GM19463 (cell line): ENCODE data around the gene RPS6KA5.
"Not testable (repeated sequence)": the region's sequence is repeated elsewhere in the genome, so short reads cannot be mapped to it uniquely, and the experiment has no call there.

ENCODE experiments used
- ATAC-seq: cut with Tn5 transposase; IDR thresholded peaks from one replicate; pipeline ENCODE4 v1.9.1; 2021; ENCODE audit warnings: mild to moderate bottlenecking, moderate library complexity; ENCODE audit not compliant: unreplicated experiment

Gene RPS6KA5

GRCh38 chr14:90943367-90943766, 117.1 kb downstream of the RPS6KA5 start:
- no peak for ATAC-seq

- no peak for ATAC-seq
Measured at GRCh38 chr14:90942511-90942910, 117.9 kb downstream of the RPS6KA5 start.

GRCh38 chr14:90941706-90942105, 118.7 kb downstream of the RPS6KA5 start:
- ATAC-seq, result no peak

GRCh38 chr14:90940318-90940962, 120.0 kb downstream of the RPS6KA5 start:
- no peak for ATAC-seq

- ATAC-seq, result not testable (repeated sequence)
Measured at GRCh38 chr14:90939252-90939795, 121.1 kb downstream of the RPS6KA5 start.

- no peak for ATAC-seq
Measured at GRCh38 chr14:90938615-90939014, 121.8 kb downstream of the RPS6KA5 start.

GRCh38 chr14:90936757-90937440, 123.5 kb downstream of the RPS6KA5 start:
- no peak for ATAC-seq

- ATAC-seq, result no peak
Measured at GRCh38 chr14:90924621-90925340, 135.7 kb downstream of the RPS6KA5 start.

- ATAC-seq, result no peak
Measured at GRCh38 chr14:90922141-90922540, 138.3 kb downstream of the RPS6KA5 start.

GRCh38 chr14:90911121-90911520, 149.3 kb downstream of the RPS6KA5 start:
- no peak for ATAC-seq

- ATAC-seq, result no peak
Measured at GRCh38 chr14:90907178-90907577, 153.3 kb downstream of the RPS6KA5 start.

- ATAC-seq, result peak; percentile 91
Measured at GRCh38 chr14:90905531-90905930, 154.9 kb downstream of the RPS6KA5 start.

GRCh38 chr14:90903101-90903500, 157.3 kb downstream of the RPS6KA5 start:
- ATAC-seq, result no peak

GRCh38 chr14:90900476-90901083, 159.9 kb downstream of the RPS6KA5 start:
- no peak for ATAC-seq

- ATAC-seq, result no peak
Measured at GRCh38 chr14:90897022-90897421, 163.4 kb downstream of the RPS6KA5 start.

- no peak for ATAC-seq
Measured at GRCh38 chr14:90894241-90894640, 166.2 kb downstream of the RPS6KA5 start.

- ATAC-seq, result no peak
Measured at GRCh38 chr14:90893510-90893909, 166.9 kb downstream of the RPS6KA5 start.

GRCh38 chr14:90892970-90893369, 167.5 kb downstream of the RPS6KA5 start:
- ATAC-seq, result no peak

- no peak for ATAC-seq
Measured at GRCh38 chr14:90891326-90891725, 169.1 kb downstream of the RPS6KA5 start.

GRCh38 chr14:90890322-90891020, 170.0 kb downstream of the RPS6KA5 start:
- no peak for ATAC-seq
